ENCODE measurements around the gene LRRC4.

The LRRC4 gene

GRCh38 chr7:128004623-128005022 is 26.6 kb downstream of the LRRC4 start:
- DNase-seq, result no peak

GRCh38 chr7:128003787-128004186 is 27.4 kb downstream of the LRRC4 start:
- DNase-seq, result no peak

- DNase-seq, result no peak
These were observed 28.1 kb downstream of the LRRC4 start for GRCh38 chr7:128003167-128003566.

GRCh38 chr7:128000854-128001265 is 30.4 kb downstream of the LRRC4 start:
- no peak for DNase-seq

GRCh38 chr7:128000048-128000447 is 31.2 kb downstream of the LRRC4 start:
- no peak for DNase-seq

- DNase-seq, result no peak
These were observed 32.6 kb downstream of the LRRC4 start for GRCh38 chr7:127998671-127999070.

- DNase-seq, result peak; percentile 30
These were observed 33.9 kb downstream of the LRRC4 start for GRCh38 chr7:127997226-127997922.

GRCh38 chr7:127996253-127997071 is 34.8 kb downstream of the LRRC4 start:
- no peak for DNase-seq

GRCh38 chr7:127995881-127996215 is 35.4 kb downstream of the LRRC4 start:
- DNase-seq, result no peak

- DNase-seq, result peak; percentile 9
These were observed 35.9 kb downstream of the LRRC4 start for GRCh38 chr7:127995156-127995880.

- no peak for DNase-seq
These were observed 37.2 kb downstream of the LRRC4 start for GRCh38 chr7:127993987-127994386.

- no peak for DNase-seq
These were observed 37.9 kb downstream of the LRRC4 start for GRCh38 chr7:127993317-127993716.

GRCh38 chr7:127988751-127989150 is 42.5 kb downstream of the LRRC4 start:
- DNase-seq, result no peak

GRCh38 chr7:127986581-127987521 is 44.4 kb downstream of the LRRC4 start:
- no peak for DNase-seq

- no peak for DNase-seq
These were observed 47.4 kb downstream of the LRRC4 start for GRCh38 chr7:127983804-127984332.

- DNase-seq, result no peak
These were observed 49.3 kb downstream of the LRRC4 start for GRCh38 chr7:127981965-127982364.

GRCh38 chr7:127980901-127981300 is 50.3 kb downstream of the LRRC4 start:
- no peak for DNase-seq

GRCh38 chr7:127979728-127980126 is 51.5 kb downstream of the LRRC4 start:
- DNase-seq, result no peak

- no peak for DNase-seq
These were observed 52.0 kb downstream of the LRRC4 start for GRCh38 chr7:127979113-127979727.

- DNase-seq, result no peak
These were observed 52.8 kb downstream of the LRRC4 start for GRCh38 chr7:127978421-127978820.

Data from fibroblast of skin of right quadriceps (primary cell).